ENCODE results near the gene PRRC2B. TPM values are rescaled to one million over a fixed set of nuclear protein-coding genes. Genes with fewer than 3 reads are reported as not detected.

PRRC2B gene
- total RNA-seq, 1 donor from 2014 or later = 190 TPM

DNA sequence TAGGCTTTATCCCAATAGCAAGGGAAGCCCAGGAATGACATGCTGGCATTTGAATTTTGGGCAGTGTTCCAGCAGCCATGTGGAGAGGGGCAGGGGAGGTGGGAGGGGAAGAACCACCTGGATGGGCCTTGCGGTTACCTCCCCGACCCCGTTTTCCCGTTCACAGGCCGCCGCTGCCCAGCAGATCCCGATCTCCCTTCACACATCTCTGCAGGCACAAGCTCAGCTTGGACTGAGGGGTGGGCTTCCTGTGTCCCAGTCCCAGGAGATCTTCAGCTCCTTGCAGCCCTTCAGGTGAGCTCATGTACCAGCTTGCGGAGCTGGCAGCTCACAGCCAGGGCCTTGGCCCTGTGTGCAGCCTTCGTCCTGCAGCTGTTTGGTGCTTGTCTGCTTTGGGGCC lies 93.1 kb downstream of the PRRC2B start:
- no peak for ATAC-seq
- Histone ChIP-seq H3K27ac (no peak overlapping the region), H3K9me3 (no peaks in the 10 kb centered on the region), H3K4me3 (no peak overlapping the region), H3K4me1 (no peaks in the 10 kb centered on the region), H3K36me3 (peaks cover 100% of the 10 kb centered on the region), H3K27me3 (no peaks in the 10 kb centered on the region)
- TF ChIP-seq, protein P1, sequence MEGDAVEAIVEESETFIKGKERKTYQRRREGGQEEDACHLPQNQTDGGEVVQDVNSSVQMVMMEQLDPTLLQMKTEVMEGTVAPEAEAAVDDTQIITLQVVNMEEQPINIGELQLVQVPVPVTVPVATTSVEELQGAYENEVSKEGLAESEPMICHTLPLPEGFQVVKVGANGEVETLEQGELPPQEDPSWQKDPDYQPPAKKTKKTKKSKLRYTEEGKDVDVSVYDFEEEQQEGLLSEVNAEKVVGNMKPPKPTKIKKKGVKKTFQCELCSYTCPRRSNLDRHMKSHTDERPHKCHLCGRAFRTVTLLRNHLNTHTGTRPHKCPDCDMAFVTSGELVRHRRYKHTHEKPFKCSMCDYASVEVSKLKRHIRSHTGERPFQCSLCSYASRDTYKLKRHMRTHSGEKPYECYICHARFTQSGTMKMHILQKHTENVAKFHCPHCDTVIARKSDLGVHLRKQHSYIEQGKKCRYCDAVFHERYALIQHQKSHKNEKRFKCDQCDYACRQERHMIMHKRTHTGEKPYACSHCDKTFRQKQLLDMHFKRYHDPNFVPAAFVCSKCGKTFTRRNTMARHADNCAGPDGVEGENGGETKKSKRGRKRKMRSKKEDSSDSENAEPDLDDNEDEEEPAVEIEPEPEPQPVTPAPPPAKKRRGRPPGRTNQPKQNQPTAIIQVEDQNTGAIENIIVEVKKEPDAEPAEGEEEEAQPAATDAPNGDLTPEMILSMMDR (IDR thresholded peaks at IDR 0.05) = no peak
- intact Hi-C loops (cut with DNase I) = no loop called here
- DNase-seq = no peak

- peaks cover 100% of the 10 kb centered on the region for H3K36me3 ChIP-seq
- DNase-seq (no peak), ATAC-seq (no peak)
- TF ChIP-seq, protein P1 (IDR thresholded peaks at IDR 0.05) = no peak
- no peaks in the 10 kb centered on the region for H3K9me3 ChIP-seq
- no peak overlapping the region for H3K4me3 ChIP-seq
- no peaks in the 10 kb centered on the region for H3K4me1 ChIP-seq
- no peak overlapping the region for H3K27ac ChIP-seq
- H3K27me3 ChIP-seq = no peaks in the 10 kb centered on the region
- intact Hi-C loops (cut with DNase I) = no loop called here
Measured at GRCh38 chr9:131487621-131488031, 93.7 kb downstream of the PRRC2B start.

DNA sequence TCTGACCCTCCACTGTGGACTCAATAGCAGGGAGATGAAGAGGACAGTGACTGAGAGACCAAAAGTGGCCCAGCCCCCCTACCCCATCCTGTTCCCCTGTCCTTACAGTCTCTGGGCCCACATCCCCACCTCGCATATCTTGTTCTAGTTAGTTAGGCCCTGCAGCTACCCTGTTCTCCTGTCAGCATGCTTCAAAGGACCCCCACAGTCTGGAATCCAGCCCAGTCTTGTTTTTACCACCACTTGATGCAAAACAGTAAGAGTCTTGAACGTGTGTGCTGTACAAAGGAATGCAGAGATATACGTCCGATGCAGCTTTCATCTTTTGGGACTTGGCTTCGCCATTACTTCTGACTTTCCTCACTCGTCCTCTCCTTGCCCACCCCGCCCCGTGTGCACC lies 96.6 kb downstream of the PRRC2B start:
- no peaks in the 10 kb centered on the region for H3K9me3 ChIP-seq
- ATAC-seq (no peak), DNase-seq (no peak)
- TF ChIP-seq, protein P1 (IDR thresholded peaks at IDR 0.05) = no peak
- H3K4me1 ChIP-seq = no peaks in the 10 kb centered on the region
- intact Hi-C loops (cut with DNase I) = no loop called here
- H3K27me3 ChIP-seq = no peaks in the 10 kb centered on the region
- H3K36me3 ChIP-seq = peaks cover 99% of the 10 kb centered on the region
- no peak overlapping the region for H3K27ac ChIP-seq
- H3K4me3 ChIP-seq = no peak overlapping the region

DNA sequence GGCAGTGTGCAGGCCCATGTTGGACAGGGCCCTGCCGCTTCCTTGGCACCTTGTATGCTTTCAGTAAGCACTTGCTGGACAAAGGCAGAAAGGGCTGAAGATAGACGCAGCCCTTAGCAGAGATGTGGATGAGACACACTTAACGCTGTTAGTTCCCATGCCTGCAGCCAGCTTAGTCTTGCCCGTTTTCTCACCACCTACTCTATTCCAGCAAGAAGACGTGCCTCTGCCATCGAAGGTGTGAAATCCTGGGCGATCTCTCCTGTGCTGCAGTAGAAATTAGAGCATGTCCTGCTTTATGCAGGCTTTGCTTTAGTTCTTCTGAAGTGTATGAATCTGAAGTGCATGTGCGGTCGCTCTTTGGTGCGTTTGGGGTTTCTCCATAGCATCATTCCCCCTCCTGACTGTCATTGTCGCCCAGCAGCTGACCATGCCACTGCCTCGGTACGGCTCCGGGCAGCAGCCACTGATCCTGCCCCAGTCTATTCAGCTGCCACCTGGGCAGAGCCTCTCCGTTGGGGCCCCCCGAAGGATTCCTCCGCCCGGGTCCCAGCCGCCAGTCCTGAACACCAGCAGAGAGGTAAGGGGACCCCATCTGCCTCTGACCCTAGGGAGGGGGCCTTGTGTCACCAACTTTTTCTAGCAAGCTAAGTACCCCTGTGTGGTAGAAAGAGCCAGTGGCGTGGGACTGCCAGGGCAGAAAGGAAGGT lies 97.3 kb downstream of the PRRC2B start:
- Histone ChIP-seq H3K4me1 (no peaks in the 10 kb centered on the region), H3K27ac (no peak overlapping the region), H3K9me3 (no peaks in the 10 kb centered on the region), H3K27me3 (no peaks in the 10 kb centered on the region), H3K4me3 (no peak overlapping the region), H3K36me3 (peaks cover 99% of the 10 kb centered on the region)
- intact Hi-C loops (cut with DNase I) = no loop called here
- DNase-seq (no peak), ATAC-seq (no peak)
- TF ChIP-seq, protein P1 (IDR thresholded peaks at IDR 0.05) = no peak

DNA sequence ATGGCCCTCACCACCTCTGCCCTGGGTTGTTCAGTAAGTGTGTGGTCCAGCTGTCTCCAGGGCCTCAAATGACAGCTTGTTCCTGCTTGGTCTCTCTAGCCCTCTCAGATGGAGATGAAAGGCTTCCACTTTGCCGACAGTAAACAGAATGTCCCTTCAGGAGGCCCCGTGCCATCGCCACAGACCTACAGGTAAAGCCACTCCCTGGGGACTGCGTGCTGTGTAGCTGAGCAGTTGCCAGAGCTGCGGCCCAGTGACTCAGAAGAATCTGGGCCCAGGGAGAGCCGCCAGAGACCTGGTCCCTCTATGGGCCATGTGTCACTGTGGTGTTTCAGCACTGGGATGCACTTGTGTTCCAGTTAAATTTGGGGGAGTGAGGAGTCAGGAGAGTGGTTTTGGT lies 98.2 kb downstream of the PRRC2B start:
- Histone ChIP-seq H3K4me3 (no peak overlapping the region), H3K9me3 (no peaks in the 10 kb centered on the region), H3K27me3 (no peaks in the 10 kb centered on the region), H3K27ac (no peak overlapping the region), H3K4me1 (no peaks in the 10 kb centered on the region), H3K36me3 (peaks cover 99% of the 10 kb centered on the region)
- TF ChIP-seq, protein P1 (IDR thresholded peaks at IDR 0.05) = no peak
- ATAC-seq = no peak
- DNase-seq = no peak
- intact Hi-C loops (cut with DNase I) = no loop called here

All from upper lobe of right lung (tissue), 1 donor.